Activated CD4-positive, alpha-beta T cell treated with anti-CD3 and anti-CD28 coated beads, Interleukin-10, Interleukin-2, amounts not matched to agents 100 ng/mL and 50 ng/mL, durations not matched to agents 16 hours and 8 hours (primary cell): ENCODE data around the gene SLAMF8.

ENCODE experiments used
- DNase-seq: peaks from one replicate; pipeline ENCODE4 v3.0.0-alpha.2; 2020

The SLAMF8 gene

GRCh38 chr1:159877695-159878444, 51.2 kb downstream of the SLAMF8 start:
- no peak for DNase-seq

GRCh38 chr1:159879136-159879535, 52.5 kb downstream of the SLAMF8 start:
- DNase-seq, result no peak

GRCh38 chr1:159879977-159880376, 53.3 kb downstream of the SLAMF8 start:
- peak; percentile 31 for DNase-seq

- no peak for DNase-seq
Measured at GRCh38 chr1:159880430-159880829, 53.8 kb downstream of the SLAMF8 start.

DNA sequence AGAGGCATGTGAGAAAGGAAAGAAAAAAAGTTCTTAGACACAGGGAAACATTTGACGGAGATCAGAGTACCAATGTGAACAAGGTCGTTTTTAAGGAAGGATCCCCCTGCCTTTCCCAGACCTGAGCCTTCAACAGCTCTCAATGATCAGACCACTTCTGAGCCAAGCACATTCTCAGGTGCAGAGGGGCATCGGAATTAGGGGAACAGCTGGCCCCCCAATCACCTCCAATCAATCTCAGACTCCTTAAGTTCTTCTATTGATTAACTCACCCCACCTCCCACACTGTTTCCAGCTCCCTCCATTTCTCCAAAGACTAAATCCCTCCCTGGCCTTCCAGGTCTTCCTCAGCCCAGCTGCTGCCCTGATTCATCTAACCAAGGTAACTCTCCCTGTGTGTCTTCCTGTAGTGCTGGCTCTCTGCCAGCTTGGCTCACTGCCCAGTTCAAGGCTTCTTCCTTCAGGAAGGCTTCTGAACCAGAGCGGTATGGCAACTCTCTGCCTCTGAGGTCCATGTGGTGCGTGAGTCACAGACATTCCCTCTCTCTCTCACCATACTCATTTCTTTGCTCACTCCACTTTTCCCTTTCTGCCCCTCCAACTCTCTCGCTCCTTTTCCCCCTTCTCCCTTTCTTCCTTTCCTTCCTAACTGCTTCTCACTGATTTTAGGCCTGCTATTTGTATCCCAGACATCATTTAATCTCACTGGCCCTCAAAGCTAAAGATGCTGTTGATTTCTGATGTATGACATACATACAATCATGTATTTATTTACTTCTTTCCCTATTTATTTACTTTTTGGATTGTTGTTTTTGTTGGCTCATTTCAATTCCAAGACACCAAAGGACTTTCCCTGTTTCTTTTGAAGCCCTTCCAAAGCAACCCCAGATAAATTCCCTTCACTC, 55.2 kb downstream of the SLAMF8 start:
- DNase-seq, result no peak

DNA sequence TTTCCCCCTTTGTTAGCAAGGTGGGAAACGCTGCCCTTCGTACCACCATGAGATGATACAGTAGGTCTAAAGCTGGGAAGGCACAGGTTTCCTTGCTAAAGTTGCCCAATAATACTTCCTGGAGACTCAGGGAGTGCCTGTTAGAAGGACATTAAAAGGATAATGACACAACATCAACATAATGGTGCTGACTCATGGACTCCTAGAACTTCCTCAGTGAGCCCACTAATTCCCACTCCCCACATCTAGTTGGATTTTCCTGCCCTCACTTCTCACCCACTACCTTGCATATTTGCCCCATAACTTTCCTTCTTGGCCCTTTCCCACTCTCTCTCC, 55.8 kb downstream of the SLAMF8 start:
- no peak for DNase-seq

DNA sequence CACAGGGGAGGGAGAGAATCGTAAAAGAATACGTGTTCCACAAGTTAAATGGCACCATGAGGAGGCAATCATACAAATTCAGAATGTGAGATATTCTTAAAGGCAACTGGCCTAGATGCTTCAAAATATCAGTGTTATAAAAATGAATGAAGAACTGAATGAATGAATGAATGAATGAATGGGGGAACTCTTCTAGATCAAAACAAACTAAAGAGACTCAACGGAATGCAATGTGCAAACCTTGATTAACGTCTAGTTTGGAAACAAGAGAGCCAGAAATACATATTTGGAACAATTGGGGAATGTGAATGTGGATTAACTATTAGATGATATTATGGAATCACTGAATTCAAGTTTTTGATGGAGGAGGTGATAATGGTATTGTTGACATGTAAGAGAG, 56.5 kb downstream of the SLAMF8 start:
- DNase-seq, result no peak

GRCh38 chr1:159884296-159884695, 57.6 kb downstream of the SLAMF8 start:
- no peak for DNase-seq
